Measurements from ENCODE around the gene IER5L.

GRCh38 chr9:129184596-129185122 is 6.6 kb upstream of the IER5L start:
- TF ChIP-seq POLR2AphosphoS5 (IDR thresholded peaks at IDR 0.05; ENCODE audit: borderline replicate concordance, low read depth, low read length) = no peak
- TF ChIP-seq EZH2 (IDR thresholded peaks at IDR 0.05) = no peak

Measured in SK-N-MC (cell line).